HCT116 (cell line): ENCODE measurements around the gene AOPEP.

Experiments used
- EGR1 ChIP-seq: IDR thresholded peaks from 2 replicates; pipeline ENCODE4 v1.6.1; 2012; ENCODE audit warnings: low read depth
- EZH2phosphoT487 ChIP-seq: fragments of 200-600 bp; IDR thresholded peaks from 2 replicates; pipeline ENCODE4 v1.6.1; 2018; ENCODE audit warnings: antibody characterized with exemption, borderline replicate concordance
- POLR2A ChIP-seq: IDR thresholded peaks from 2 replicates; pipeline ENCODE4 v1.7.0; 2011; ENCODE audit warnings: borderline replicate concordance; ENCODE audit not compliant: insufficient read depth, insufficient read length; ENCODE audit errors: extremely low read depth
- POLR2AphosphoS5 ChIP-seq: IDR thresholded peaks from 2 replicates; pipeline ENCODE4 v1.6.1; 2011; ENCODE audit warnings: mild to moderate bottlenecking, low read depth, low read length, moderate library complexity
- RAD21 ChIP-seq: IDR thresholded peaks from 2 replicates; pipeline ENCODE4 v1.6.1; 2012; ENCODE audit warnings: low read depth, mild to moderate bottlenecking
- SP1 ChIP-seq: IDR thresholded peaks from 2 replicates; pipeline ENCODE4 v1.6.1; 2012; ENCODE audit warnings: low read depth
- SRF ChIP-seq: IDR thresholded peaks from 2 replicates; pipeline ENCODE4 v1.6.1; 2012; ENCODE audit warnings: low read depth
- TF ChIP-seq, protein P1 (sequence below), 3 experiments: fragments of 200-600 bp in 1 of 3; sonication (generic) in 1 of 3; IDR thresholded peaks in 2 of 3; conservative IDR thresholded peaks in 1 of 3; 2 replicates each; pipeline ENCODE4 v1.5.1; 2012 to 2017; ENCODE audit warnings: low read depth in 2 of 3, low read length in 2 of 3, antibody characterized with exemption in 1 of 3, borderline replicate concordance in 1 of 3, control low read depth in 1 of 3, mild to moderate bottlenecking in 1 of 3, mixed read lengths in 1 of 3, mixed run types in 1 of 3, moderate library complexity in 1 of 3; ENCODE audit not compliant: insufficient read depth in 1 of 3
- TF ChIP-seq, protein P2 (sequence below): IDR thresholded peaks from 2 replicates; pipeline ENCODE4 v1.6.1; 2012
- TF ChIP-seq, protein P3 (sequence below): IDR thresholded peaks from 2 replicates; pipeline ENCODE4 v1.6.1; 2011; ENCODE audit warnings: mild to moderate bottlenecking, low read length, moderate library complexity; ENCODE audit not compliant: insufficient replicate concordance; ENCODE audit errors: extremely low read depth

DNA sequence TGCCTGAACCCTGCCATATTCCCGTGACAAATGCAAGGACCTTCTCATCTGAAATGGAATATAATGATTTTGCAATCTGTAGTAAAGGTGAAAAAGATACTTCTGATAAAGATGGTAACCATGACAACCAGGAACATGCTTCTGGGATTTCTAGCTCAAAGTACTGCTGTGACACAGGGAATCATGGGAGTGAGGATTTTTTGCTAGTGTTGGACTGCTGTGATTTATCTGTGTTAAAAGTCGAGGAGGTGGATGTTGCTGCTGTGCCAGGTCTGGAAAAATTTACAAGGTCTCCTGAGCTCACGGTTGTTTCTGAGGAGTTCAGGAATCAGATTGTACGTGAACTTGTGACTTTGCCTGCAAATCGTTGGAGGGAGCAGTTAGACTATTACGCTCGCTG lies 33.5 kb downstream of the AOPEP start:
- TF ChIP-seq, protein P1, sequence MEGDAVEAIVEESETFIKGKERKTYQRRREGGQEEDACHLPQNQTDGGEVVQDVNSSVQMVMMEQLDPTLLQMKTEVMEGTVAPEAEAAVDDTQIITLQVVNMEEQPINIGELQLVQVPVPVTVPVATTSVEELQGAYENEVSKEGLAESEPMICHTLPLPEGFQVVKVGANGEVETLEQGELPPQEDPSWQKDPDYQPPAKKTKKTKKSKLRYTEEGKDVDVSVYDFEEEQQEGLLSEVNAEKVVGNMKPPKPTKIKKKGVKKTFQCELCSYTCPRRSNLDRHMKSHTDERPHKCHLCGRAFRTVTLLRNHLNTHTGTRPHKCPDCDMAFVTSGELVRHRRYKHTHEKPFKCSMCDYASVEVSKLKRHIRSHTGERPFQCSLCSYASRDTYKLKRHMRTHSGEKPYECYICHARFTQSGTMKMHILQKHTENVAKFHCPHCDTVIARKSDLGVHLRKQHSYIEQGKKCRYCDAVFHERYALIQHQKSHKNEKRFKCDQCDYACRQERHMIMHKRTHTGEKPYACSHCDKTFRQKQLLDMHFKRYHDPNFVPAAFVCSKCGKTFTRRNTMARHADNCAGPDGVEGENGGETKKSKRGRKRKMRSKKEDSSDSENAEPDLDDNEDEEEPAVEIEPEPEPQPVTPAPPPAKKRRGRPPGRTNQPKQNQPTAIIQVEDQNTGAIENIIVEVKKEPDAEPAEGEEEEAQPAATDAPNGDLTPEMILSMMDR (IDR thresholded peaks at IDR 0.05 in 2 of 3, conservative IDR thresholded peaks at IDR 0.05 in 1 of 3; ENCODE audit: borderline replicate concordance in 1 of 3, insufficient read depth in 1 of 3, low read depth in 2 of 3, low read length in 2 of 3): no peak
- no peak for TF ChIP-seq RAD21
- TF ChIP-seq, protein P2, sequence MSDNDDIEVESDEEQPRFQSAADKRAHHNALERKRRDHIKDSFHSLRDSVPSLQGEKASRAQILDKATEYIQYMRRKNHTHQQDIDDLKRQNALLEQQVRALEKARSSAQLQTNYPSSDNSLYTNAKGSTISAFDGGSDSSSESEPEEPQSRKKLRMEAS: no peak
- TF ChIP-seq SP1: no peak
- no peak for TF ChIP-seq EZH2phosphoT487
- TF ChIP-seq, protein P3, sequence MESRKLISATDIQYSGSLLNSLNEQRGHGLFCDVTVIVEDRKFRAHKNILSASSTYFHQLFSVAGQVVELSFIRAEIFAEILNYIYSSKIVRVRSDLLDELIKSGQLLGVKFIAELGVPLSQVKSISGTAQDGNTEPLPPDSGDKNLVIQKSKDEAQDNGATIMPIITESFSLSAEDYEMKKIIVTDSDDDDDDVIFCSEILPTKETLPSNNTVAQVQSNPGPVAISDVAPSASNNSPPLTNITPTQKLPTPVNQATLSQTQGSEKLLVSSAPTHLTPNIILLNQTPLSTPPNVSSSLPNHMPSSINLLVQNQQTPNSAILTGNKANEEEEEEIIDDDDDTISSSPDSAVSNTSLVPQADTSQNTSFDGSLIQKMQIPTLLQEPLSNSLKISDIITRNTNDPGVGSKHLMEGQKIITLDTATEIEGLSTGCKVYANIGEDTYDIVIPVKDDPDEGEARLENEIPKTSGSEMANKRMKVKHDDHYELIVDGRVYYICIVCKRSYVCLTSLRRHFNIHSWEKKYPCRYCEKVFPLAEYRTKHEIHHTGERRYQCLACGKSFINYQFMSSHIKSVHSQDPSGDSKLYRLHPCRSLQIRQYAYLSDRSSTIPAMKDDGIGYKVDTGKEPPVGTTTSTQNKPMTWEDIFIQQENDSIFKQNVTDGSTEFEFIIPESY: no peak
- no peak for TF ChIP-seq EGR1
- no peak for TF ChIP-seq POLR2AphosphoS5
- TF ChIP-seq POLR2A: no peak
- no peak for TF ChIP-seq SRF
